Measurements from ENCODE around the gene CISTR.

The CISTR gene

DNA sequence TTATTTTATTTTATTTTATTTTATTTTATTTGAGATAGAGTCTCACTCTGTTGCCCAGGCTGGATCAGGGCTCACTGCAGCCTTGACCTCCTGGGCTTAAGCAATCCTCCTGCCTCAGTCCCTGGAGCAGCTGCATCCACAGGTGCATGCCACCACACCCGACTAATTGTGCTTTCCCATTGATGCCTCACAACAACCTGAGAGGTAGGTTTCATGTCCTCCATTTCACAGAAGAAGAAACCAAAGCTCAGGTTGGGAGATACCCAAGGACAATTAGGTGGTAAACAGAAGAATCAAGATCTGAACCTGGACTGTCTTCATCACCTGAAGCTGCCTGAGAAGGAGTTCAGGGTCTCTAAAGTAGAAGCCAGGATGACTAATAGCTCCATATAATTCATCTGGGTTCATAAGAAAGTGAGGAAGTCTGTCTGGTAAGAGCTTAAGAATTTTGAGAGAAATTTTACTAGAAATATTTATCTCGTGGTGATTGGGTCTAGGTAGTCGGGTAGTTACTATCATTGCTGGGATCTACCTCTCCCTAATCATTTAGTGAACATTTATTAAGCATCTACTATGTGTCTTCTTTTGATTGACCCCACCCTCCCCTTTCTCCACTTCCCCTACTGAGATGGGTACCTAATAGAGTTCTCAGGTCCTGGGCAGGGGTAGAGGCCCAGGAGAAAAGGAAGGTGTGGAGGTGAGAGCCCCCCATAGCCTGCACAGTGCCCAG lies 52.7 kb downstream of the CISTR start:
- TF ChIP-seq ZNF677 (tag by site-specific recombination; IDR thresholded peaks at IDR 0.05) (no peak), SCRT1 (tag by site-specific recombination; IDR thresholded peaks at IDR 0.05; ENCODE audit: borderline replicate concordance) (0 out of 2 replicates have a peak, but pooled peaks have one; percentile 49), ZNF155 (tag by site-specific recombination; IDR thresholded peaks at IDR 0.05) (no peak), ZNF623 (tag by site-specific recombination; IDR thresholded peaks at IDR 0.05) (no peak), ZBTB8A (tag by site-specific recombination; IDR thresholded peaks at IDR 0.05) (0 out of 2 replicates have a peak, but pooled peaks have one; percentile 26), ZNF366 (tag by site-specific recombination; conservative IDR thresholded peaks at IDR 0.05) (no peak), ZNF221 (tag by site-specific recombination; IDR thresholded peaks at IDR 0.05; ENCODE audit: borderline replicate concordance) (no peak), OVOL3 (tag by site-specific recombination; IDR thresholded peaks at IDR 0.05) (no peak), ZNF664 (tag by site-specific recombination; IDR thresholded peaks at IDR 0.05) (peak; percentile 95), OSR2 (tag by site-specific recombination; IDR thresholded peaks at IDR 0.05) (no peak), SP3 (tag by site-specific recombination; IDR thresholded peaks at IDR 0.05) (no peak), ZNF16 (tag by site-specific recombination; IDR thresholded peaks at IDR 0.05; ENCODE audit: low read depth) (no peak), GLIS2 (tag by site-specific recombination; IDR thresholded peaks at IDR 0.05) (no peak), ZNF354C (tag by site-specific recombination; IDR thresholded peaks at IDR 0.05; ENCODE audit: borderline replicate concordance, low read depth) (no peak), ZNF785 (tag by site-specific recombination; IDR thresholded peaks at IDR 0.05) (no peak), ZNF2 (tag by site-specific recombination; IDR thresholded peaks at IDR 0.05) (no peak), ZBTB11 (tag by site-specific recombination; conservative IDR thresholded peaks at IDR 0.05; ENCODE audit: low read depth) (no peak), ZNF132 (tag by site-specific recombination; IDR thresholded peaks at IDR 0.05; ENCODE audit: borderline replicate concordance) (no peak), AEBP2 (tag by site-specific recombination; IDR thresholded peaks at IDR 0.05; ENCODE audit: borderline replicate concordance) (no peak), WT1 (tag by site-specific recombination; IDR thresholded peaks at IDR 0.05) (no peak), ZNF837 (tag by site-specific recombination; IDR thresholded peaks at IDR 0.05) (no peak), ZBTB17 (tag by site-specific recombination; IDR thresholded peaks at IDR 0.05) (no peak), ZNF146 (tag by site-specific recombination; IDR thresholded peaks at IDR 0.05) (no peak), SCRT2 (tag by site-specific recombination; IDR thresholded peaks at IDR 0.05) (peak; percentile 91), ZNF37A (tag by site-specific recombination; IDR thresholded peaks at IDR 0.05) (no peak)
- TF ChIP-seq, protein P1, sequence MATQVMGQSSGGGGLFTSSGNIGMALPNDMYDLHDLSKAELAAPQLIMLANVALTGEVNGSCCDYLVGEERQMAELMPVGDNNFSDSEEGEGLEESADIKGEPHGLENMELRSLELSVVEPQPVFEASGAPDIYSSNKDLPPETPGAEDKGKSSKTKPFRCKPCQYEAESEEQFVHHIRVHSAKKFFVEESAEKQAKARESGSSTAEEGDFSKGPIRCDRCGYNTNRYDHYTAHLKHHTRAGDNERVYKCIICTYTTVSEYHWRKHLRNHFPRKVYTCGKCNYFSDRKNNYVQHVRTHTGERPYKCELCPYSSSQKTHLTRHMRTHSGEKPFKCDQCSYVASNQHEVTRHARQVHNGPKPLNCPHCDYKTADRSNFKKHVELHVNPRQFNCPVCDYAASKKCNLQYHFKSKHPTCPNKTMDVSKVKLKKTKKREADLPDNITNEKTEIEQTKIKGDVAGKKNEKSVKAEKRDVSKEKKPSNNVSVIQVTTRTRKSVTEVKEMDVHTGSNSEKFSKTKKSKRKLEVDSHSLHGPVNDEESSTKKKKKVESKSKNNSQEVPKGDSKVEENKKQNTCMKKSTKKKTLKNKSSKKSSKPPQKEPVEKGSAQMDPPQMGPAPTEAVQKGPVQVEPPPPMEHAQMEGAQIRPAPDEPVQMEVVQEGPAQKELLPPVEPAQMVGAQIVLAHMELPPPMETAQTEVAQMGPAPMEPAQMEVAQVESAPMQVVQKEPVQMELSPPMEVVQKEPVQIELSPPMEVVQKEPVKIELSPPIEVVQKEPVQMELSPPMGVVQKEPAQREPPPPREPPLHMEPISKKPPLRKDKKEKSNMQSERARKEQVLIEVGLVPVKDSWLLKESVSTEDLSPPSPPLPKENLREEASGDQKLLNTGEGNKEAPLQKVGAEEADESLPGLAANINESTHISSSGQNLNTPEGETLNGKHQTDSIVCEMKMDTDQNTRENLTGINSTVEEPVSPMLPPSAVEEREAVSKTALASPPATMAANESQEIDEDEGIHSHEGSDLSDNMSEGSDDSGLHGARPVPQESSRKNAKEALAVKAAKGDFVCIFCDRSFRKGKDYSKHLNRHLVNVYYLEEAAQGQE (tag by site-specific recombination; IDR thresholded peaks at IDR 0.05) = no peak
- TF ChIP-seq, protein P2, sequence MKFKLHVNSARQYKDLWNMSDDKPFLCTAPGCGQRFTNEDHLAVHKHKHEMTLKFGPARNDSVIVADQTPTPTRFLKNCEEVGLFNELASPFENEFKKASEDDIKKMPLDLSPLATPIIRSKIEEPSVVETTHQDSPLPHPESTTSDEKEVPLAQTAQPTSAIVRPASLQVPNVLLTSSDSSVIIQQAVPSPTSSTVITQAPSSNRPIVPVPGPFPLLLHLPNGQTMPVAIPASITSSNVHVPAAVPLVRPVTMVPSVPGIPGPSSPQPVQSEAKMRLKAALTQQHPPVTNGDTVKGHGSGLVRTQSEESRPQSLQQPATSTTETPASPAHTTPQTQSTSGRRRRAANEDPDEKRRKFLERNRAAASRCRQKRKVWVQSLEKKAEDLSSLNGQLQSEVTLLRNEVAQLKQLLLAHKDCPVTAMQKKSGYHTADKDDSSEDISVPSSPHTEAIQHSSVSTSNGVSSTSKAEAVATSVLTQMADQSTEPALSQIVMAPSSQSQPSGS (tag by site-specific recombination; IDR thresholded peaks at IDR 0.05; ENCODE audit: low read depth) = no peak
- H3K36me3 ChIP-seq (ENCODE audit: control insufficient read depth in 2 of 2, insufficient read depth in 1 of 2, low read length in 2 of 2) = no peaks in the 10 kb centered on the region
- POLR2A ChIA-PET = interaction anchor here (0.9 kb wide), 1 partner anchor 35 kb away, joined by 3 read pairs; no protein-coding TSS in a partner anchor
- peaks cover 6% of the 10 kb centered on the region for H3K4me1 ChIP-seq (ENCODE audit: control insufficient read depth, insufficient read depth, low read length)
- CTCF ChIA-PET = interaction anchor here (0.6 to 29.1 kb wide), 9 partner anchors 9 to 534 kb away, joined by 3 to 915 read pairs (median 4); no protein-coding TSS in a partner anchor
- H3K27ac ChIP-seq (ENCODE audit: extremely low read depth, low read depth, low read length) = no peak overlapping the region
- H3K4me3 ChIP-seq (ENCODE audit: low read depth, low read length) = no peak overlapping the region
- no peaks in the 10 kb centered on the region for H3K9me3 ChIP-seq (ENCODE audit: control insufficient read depth, insufficient read depth, low read depth, low read length)

Data from HEK293 (cell line).